ENCODE data around the gene SNX20. TPM values are rescaled to one million over a fixed set of nuclear protein-coding genes. Genes with fewer than 3 reads are reported as not detected.

Gene SNX20
- total RNA-seq, 4 donors from 2014 or later, result 0.20 to 4.3 (median 2.6) TPM

- DNase-seq, result peak; percentile 69
- 59 to 65% methylated on average over 2 to 14 of the region's 14 CpGs for whole genome bisulfite sequencing, 2 donors (ENCODE audit: low coverage in 1 of 2)
- in situ Hi-C loops (cut with MboI; ENCODE audit: low pct_ligation_motif_present in 1 of 4, low pct_unique_long_range_greater_than_20kb in 1 of 4, low sequenced_read_pairs in 3 of 4), result no loop called here
- peak overlapping the region in 3 of 4 donors; percentile 10 to 61 (median 31) for H3K27ac ChIP-seq
- H3K36me3 ChIP-seq, result no peaks in the 10 kb centered on the region
- H3K4me3 ChIP-seq, result no peak overlapping the region
- intact Hi-C loops (cut with DNase I; ENCODE audit: low total_unique reads), result no loop called here
- TF ChIP-seq EP300 (IDR thresholded peaks at IDR 0.05; ENCODE audit: low read depth), result no peak
- no peak for TF ChIP-seq POLR2A (IDR thresholded peaks at IDR 0.05)
- no peaks in the 10 kb centered on the region for H3K9me3 ChIP-seq
- H3K27me3 ChIP-seq, result no peaks in the 10 kb centered on the region
- H3K4me1 ChIP-seq, result peaks cover 0 to 9% (median 0%) of the 10 kb centered on the region in 4 donors
Measured at GRCh38 chr16:50683689-50684374, 2.7 kb upstream of the SNX20 start.

DNA sequence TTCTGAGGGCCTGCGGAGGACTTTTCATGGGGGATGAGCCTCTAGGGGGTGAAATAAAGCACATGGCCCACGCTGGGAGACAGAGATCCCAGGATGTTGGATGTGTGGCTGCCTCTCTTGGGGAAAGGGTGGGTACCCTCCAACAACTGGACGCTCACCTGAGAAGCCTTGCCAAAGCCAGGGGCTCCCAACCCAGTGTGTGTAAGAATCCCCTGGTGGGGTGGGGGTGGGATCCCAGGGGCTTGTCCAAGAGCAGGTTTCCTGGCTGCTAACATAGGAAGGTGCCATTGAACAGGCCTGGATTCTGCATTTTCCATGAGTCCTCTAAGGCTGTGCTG, 587 bp downstream of the SNX20 start:
- no peak for TF ChIP-seq EP300 (IDR thresholded peaks at IDR 0.05; ENCODE audit: low read depth)
- TF ChIP-seq POLR2AphosphoS5 (IDR thresholded peaks at IDR 0.05), result no peak
- TF ChIP-seq CTCF (IDR thresholded peaks at IDR 0.05), result no peak
- no peak for TF ChIP-seq POLR2A (IDR thresholded peaks at IDR 0.05)
- no peak for DNase-seq
- in situ Hi-C loops (cut with MboI; ENCODE audit: low pct_ligation_motif_present in 1 of 4, low pct_unique_long_range_greater_than_20kb in 1 of 4, low sequenced_read_pairs in 3 of 4) (no loop called here), intact Hi-C loops (cut with DNase I; ENCODE audit: low total_unique reads) (no loop called here)
- Histone ChIP-seq H3K36me3 (no peaks in the 10 kb centered on the region), H3K9me3 (no peaks in the 10 kb centered on the region), H3K27me3 (no peaks in the 10 kb centered on the region), H3K4me1 (peaks cover 0 to 9% (median 0%) of the 10 kb centered on the region in 4 donors), H3K27ac (peak overlapping the region; percentile 14 to 66 (median 62)), H3K4me3 (peak overlapping the region in 3 of 4 donors; percentile 11 to 41 (median 12))
- 82% methylated on average over 3 of the region's 3 CpGs; no CpG with 5 or more reads in 1 of the 2 donors for WGBS, 2 donors (ENCODE audit: low coverage in 1 of 2)

DNA sequence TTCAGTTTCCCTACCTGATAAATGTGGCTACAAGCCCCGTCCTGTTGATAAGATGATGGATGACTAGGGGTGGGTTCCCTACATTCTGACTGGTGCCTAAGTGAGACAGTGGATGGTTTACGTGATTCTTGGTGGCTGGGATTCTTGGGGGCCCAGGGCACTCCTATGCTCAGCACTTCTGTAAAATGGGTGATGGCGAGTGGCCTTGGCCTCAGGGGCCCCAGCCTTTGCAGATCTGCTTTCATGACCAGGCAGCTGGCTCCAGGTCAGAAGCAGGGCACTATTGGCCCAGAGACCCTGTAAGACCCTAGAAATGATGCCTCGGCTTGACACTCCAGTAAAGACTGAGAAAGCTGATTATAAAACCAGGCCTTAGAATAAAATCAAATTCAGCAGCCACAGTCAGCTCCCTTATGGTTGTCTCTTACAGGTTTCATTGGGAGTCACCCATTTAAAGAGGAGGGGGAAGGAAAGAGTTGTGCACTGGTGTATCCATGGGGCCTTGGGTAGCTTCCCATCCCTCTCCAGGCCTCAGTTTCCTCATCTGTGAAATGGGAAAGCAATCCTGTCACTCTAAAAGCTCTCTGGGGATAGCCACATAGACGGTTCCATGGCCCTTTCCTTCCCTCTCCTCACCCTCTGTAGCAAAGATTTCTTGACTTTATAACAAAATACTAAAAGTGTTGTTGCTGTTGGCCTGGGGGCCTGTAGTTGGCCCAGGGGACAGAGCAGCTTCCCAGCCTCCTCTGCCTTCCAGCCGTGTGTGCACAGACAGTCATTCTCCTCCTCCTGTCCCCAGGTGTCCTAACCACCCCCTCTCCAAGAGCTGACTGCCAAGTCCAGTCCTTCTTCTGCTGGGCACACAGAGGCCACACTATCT, 1.2 kb downstream of the SNX20 start:
- TF ChIP-seq CTCF (IDR thresholded peaks at IDR 0.05), result no peak
- TF ChIP-seq POLR2AphosphoS5 (IDR thresholded peaks at IDR 0.05), result no peak
- TF ChIP-seq POLR2A (IDR thresholded peaks at IDR 0.05), result no peak
- no peak for TF ChIP-seq EP300 (IDR thresholded peaks at IDR 0.05; ENCODE audit: low read depth)
- H3K4me3 ChIP-seq, result peak overlapping the region in 3 of 4 donors; percentile 11 to 41 (median 12)
- H3K27me3 ChIP-seq, result no peaks in the 10 kb centered on the region
- intact Hi-C loops (cut with DNase I; ENCODE audit: low total_unique reads), result no loop called here
- in situ Hi-C loops (cut with MboI; ENCODE audit: low pct_ligation_motif_present in 1 of 4, low pct_unique_long_range_greater_than_20kb in 1 of 4, low sequenced_read_pairs in 3 of 4), result no loop called here
- H3K27ac ChIP-seq, result peak overlapping the region; percentile 14 to 66 (median 62)
- no peaks in the 10 kb centered on the region for H3K36me3 ChIP-seq
- WGBS, 2 donors (ENCODE audit: low coverage in 1 of 2), result 80 to 85% methylated on average over 1 to 6 of the region's 6 CpGs
- DNase-seq, result no peak
- no peaks in the 10 kb centered on the region for H3K9me3 ChIP-seq
- H3K4me1 ChIP-seq, result peaks cover 0 to 9% (median 0%) of the 10 kb centered on the region in 4 donors

DNA sequence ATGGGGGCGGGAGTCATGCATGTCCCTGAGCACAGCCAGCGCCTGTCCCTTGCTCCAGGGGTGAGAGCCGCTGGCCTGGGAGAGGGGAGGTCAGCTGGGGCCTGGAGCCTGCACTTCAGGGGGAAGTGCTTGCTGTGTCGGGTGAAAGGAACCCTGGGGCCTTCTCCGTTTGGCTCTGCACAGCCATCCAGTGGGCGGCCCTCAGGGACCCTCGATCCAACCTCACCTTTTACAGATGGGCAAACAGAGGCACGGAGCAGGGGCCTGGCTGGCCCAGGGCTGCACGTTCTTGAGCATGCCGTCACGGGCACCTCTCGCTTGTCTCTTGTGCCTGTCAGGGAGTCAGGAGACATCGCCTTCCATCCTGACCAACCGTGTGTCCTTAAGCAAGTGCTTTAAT, 1.8 kb downstream of the SNX20 start:
- H3K9me3 ChIP-seq, result no peaks in the 10 kb centered on the region
- peaks cover 0 to 4% (median 0%) of the 10 kb centered on the region in 4 donors for H3K4me1 ChIP-seq
- H3K27ac ChIP-seq, result no peak overlapping the region
- no peaks in the 10 kb centered on the region for H3K27me3 ChIP-seq
- H3K4me3 ChIP-seq, result no peak overlapping the region
- DNase-seq, result no peak
- H3K36me3 ChIP-seq, result no peaks in the 10 kb centered on the region
- 92% methylated on average over 14 of the region's 14 CpGs; no CpG with 5 or more reads in 1 of the 2 donors for WGBS, 2 donors (ENCODE audit: low coverage in 1 of 2)
- intact Hi-C loops (cut with DNase I; ENCODE audit: low total_unique reads), result no loop called here
- in situ Hi-C loops (cut with MboI; ENCODE audit: low pct_ligation_motif_present in 1 of 4, low pct_unique_long_range_greater_than_20kb in 1 of 4, low sequenced_read_pairs in 3 of 4), result no loop called here
- TF ChIP-seq CTCF (IDR thresholded peaks at IDR 0.05) (no peak), EP300 (IDR thresholded peaks at IDR 0.05; ENCODE audit: low read depth) (no peak), POLR2AphosphoS5 (IDR thresholded peaks at IDR 0.05) (no peak), POLR2A (IDR thresholded peaks at IDR 0.05) (no peak)

All from transverse colon (tissue), 4 donors.